GM23338 (cell line): ENCODE results near the gene PRR33. TPM values are rescaled to one million over a fixed set of nuclear protein-coding genes. Genes with fewer than 3 reads are reported as not detected.

Source experiments
- ATAC-seq: fragments of 200-7000 bp; cut with Tn5 transposase; 3 replicates; pipeline ENCODE4 v1.9.1; 2020
- DNase-seq: peaks from one replicate; pipeline ENCODE4 v3.0.0-alpha.2; 2015; ENCODE audit warnings: low spot score
- H2AFZ ChIP-seq: fragments of 200-600 bp; sonication (generic); 2 replicates; pipeline ENCODE4 v1.8.0; 2016; ENCODE audit warnings: antibody characterized with exemption, mild to moderate bottlenecking, moderate library complexity
- H3F3A ChIP-seq: fragments of 200-600 bp; sonication (generic); replicated peaks from 2 replicates; pipeline ENCODE4 v1.8.0; 2017; ENCODE audit warnings: antibody characterized with exemption, mixed run types, low read depth
- H3K27ac ChIP-seq: fragments of 200-600 bp; sonication (generic); 2 replicates; pipeline ENCODE4 v1.6.1; 2016; ENCODE audit warnings: low read depth
- H3K27me3 ChIP-seq: fragments of 200-600 bp; sonication (generic); 2 replicates; pipeline ENCODE4 v1.8.0; 2016; ENCODE audit warnings: mild to moderate bottlenecking, mixed run types, moderate library complexity; ENCODE audit not compliant: insufficient read depth
- H3K36me3 ChIP-seq: fragments of 200-600 bp; sonication (generic); 2 replicates; pipeline ENCODE4 v1.8.0; 2016; ENCODE audit warnings: mild to moderate bottlenecking; ENCODE audit not compliant: insufficient read depth
- H3K4me1 ChIP-seq: fragments of 200-600 bp; sonication (generic); 2 replicates; pipeline ENCODE4 v1.8.0; 2016; ENCODE audit warnings: mild to moderate bottlenecking, moderate library complexity; ENCODE audit not compliant: insufficient read depth
- H3K4me2 ChIP-seq: fragments of 200-600 bp; sonication (generic); 2 replicates; pipeline ENCODE4 v1.7.1; 2017; ENCODE audit warnings: mixed run types
- H3K4me3 ChIP-seq: fragments of 200-600 bp; sonication (generic); 2 replicates; pipeline ENCODE4 v1.6.1; 2016; ENCODE audit warnings: mixed run types
- H3K79me2 ChIP-seq: fragments of 200-600 bp; sonication (generic); replicated peaks from 2 replicates; pipeline ENCODE4 v1.8.0; 2017; ENCODE audit warnings: mild to moderate bottlenecking; ENCODE audit not compliant: insufficient read depth
- H3K9me2 ChIP-seq: fragments of 200-600 bp; sonication (generic); 2 replicates; pipeline ENCODE4 v1.8.0; 2017; ENCODE audit not compliant: insufficient read depth
- H4K20me1 ChIP-seq: fragments of 200-600 bp; sonication (generic); replicated peaks from 2 replicates; pipeline ENCODE4 v1.8.0; 2017; ENCODE audit warnings: mild to moderate bottlenecking; ENCODE audit not compliant: insufficient read depth
- H3K27ac Mint-ChIP-seq: 2 replicates; pipeline ENCODE4 v1.8.0; 2020; ENCODE audit warnings: inconsistent platforms, mild to moderate bottlenecking, moderate library complexity, mixed read lengths
- H3K27me3 Mint-ChIP-seq: 3 replicates; pipeline ENCODE4 v1.8.0; 2022; ENCODE audit warnings: low read depth, mild to moderate bottlenecking, moderate library complexity, mixed read lengths, inconsistent platforms; ENCODE audit not compliant: insufficient read depth, poor library complexity
- H3K36me3 Mint-ChIP-seq: 3 replicates; pipeline ENCODE4 v1.8.0; 2021; ENCODE audit warnings: low read depth, mild to moderate bottlenecking, inconsistent platforms, moderate library complexity, mixed read lengths
- H3K4me1 Mint-ChIP-seq: 3 replicates; pipeline ENCODE4 v1.8.0; 2020; ENCODE audit warnings: mild to moderate bottlenecking, inconsistent platforms, mixed read lengths
- H3K4me3 Mint-ChIP-seq: 3 replicates; pipeline ENCODE4 v1.8.0; 2021; ENCODE audit warnings: moderate library complexity, mild to moderate bottlenecking, inconsistent platforms, mixed read lengths
- H3K9me3 Mint-ChIP-seq: 3 replicates; pipeline ENCODE4 v1.8.0; 2020; ENCODE audit warnings: moderate library complexity, mild to moderate bottlenecking, inconsistent platforms, mixed read lengths
- CREB1 ChIP-seq: fragments of 250-450 bp; sonication (Bioruptor Pico); IDR thresholded peaks from 2 replicates; pipeline ENCODE4 v1.5.0; 2020; ENCODE audit warnings: low read depth, mild to moderate bottlenecking, moderate library complexity
- CTCF ChIP-seq, 2 experiments: fragments of 200-600 bp in 1 of 2; sonication (generic) in 1 of 2; conservative IDR thresholded peaks; 2 replicates each; pipeline versions ENCODE4 v1.5.1 to v1.6.1; 2016 to 2017; ENCODE audit warnings: antibody characterized with exemption in 2 of 2, low read depth in 2 of 2, mild to moderate bottlenecking in 2 of 2, moderate library complexity in 1 of 2
- ETS1 ChIP-seq: IDR thresholded peaks from 2 replicates; pipeline ENCODE4 v1.6.1; 2016; ENCODE audit warnings: antibody characterized with exemption
- EZH2phosphoT487 ChIP-seq: fragments of 200-600 bp; sonication (generic); IDR thresholded peaks from one replicate; pipeline ENCODE4 v1.8.1; 2018; ENCODE audit warnings: antibody characterized with exemption; ENCODE audit not compliant: unreplicated experiment
- JUNB ChIP-seq: IDR thresholded peaks from one replicate; pipeline ENCODE4 v1.6.1; 2016; ENCODE audit warnings: antibody characterized with exemption; ENCODE audit not compliant: unreplicated experiment
- NANOG ChIP-seq: IDR thresholded peaks from 2 replicates; pipeline ENCODE4 v1.6.1; 2016; ENCODE audit warnings: antibody characterized with exemption, borderline replicate concordance
- POLR2AphosphoS5 ChIP-seq: IDR thresholded peaks from 2 replicates; pipeline ENCODE4 v1.6.1; 2016; ENCODE audit warnings: antibody characterized with exemption, low read depth
- REST ChIP-seq: IDR thresholded peaks from one replicate; pipeline ENCODE4 v1.6.1; 2018; ENCODE audit warnings: antibody characterized with exemption; ENCODE audit not compliant: unreplicated experiment
- STAT1 ChIP-seq: IDR thresholded peaks from one replicate; pipeline ENCODE4 v1.6.1; 2016; ENCODE audit warnings: antibody characterized with exemption; ENCODE audit not compliant: unreplicated experiment
- ZNF114 ChIP-seq: fragments of 250-450 bp; sonication (Bioruptor Pico); IDR thresholded peaks from 2 replicates; pipeline ENCODE4 v1.5.0; 2020; ENCODE audit warnings: mild to moderate bottlenecking, moderate library complexity
- ZNF331 ChIP-seq: fragments of 250-450 bp; sonication (Bioruptor Pico); IDR thresholded peaks from 2 replicates; pipeline ENCODE4 v1.5.0; 2020; ENCODE audit warnings: low read depth, mild to moderate bottlenecking, moderate library complexity
- polyA plus RNA-seq: library from polyadenylated mRNA; unstranded; fragments of >200 nt; fragmentation: Nextera tagmentation; extraction: Ambion mirVana; gene quantifications from 2 replicates; pipeline ENCODE4 v1.2.1, GENCODE V29; 2016
- total RNA-seq: library from RNA; depleted of rRNA; stranded (reverse); fragments of >200 nt; shearing (Covaris generic); gene quantifications from 2 replicates; pipeline ENCODE4 v1.2.3, GENCODE V29; 2014

Gene PRR33
- total and polyA plus RNA-seq, 2 experiments from 2014 or later = not detected

GRCh38 chr11:1857064-1857463, 34.6 kb downstream of the PRR33 start:
- Mint-ChIP-seq H3K4me1 (no peaks in the 10 kb centered on the region), H3K27me3 (no peaks in the 10 kb centered on the region), H3K27ac (no peak overlapping the region), H3K4me3 (no peak overlapping the region), H3K9me3 (no peaks in the 10 kb centered on the region), H3K36me3 (no peaks in the 10 kb centered on the region)
- Histone ChIP-seq H3K27me3 (no peaks in the 10 kb centered on the region), H3K36me3 (no peaks in the 10 kb centered on the region), H3K4me3 (no peak overlapping the region), H3K79me2 (no peaks in the 10 kb centered on the region), H4K20me1 (no peaks in the 10 kb centered on the region), H3K9me2 (no peaks in the 10 kb centered on the region), H3F3A (no peaks in the 10 kb centered on the region), H2AFZ (no peak overlapping the region), H3K27ac (no peak overlapping the region), H3K4me2 (no peak overlapping the region), H3K4me1 (no peaks in the 10 kb centered on the region)
- no peak for ATAC-seq
- TF ChIP-seq REST (no peak), EZH2phosphoT487 (no peak), STAT1 (no peak), NANOG (no peak), ZNF114 (CRISPR knock-in tag) (no peak), CREB1 (CRISPR knock-in tag) (no peak)
- no peak for DNase-seq

GRCh38 chr11:1856306-1857005, 35.2 kb downstream of the PRR33 start:
- no peak for ATAC-seq
- H3F3A ChIP-seq = no peaks in the 10 kb centered on the region
- H3K27me3 ChIP-seq = no peaks in the 10 kb centered on the region
- no peaks in the 10 kb centered on the region for H3K9me3 Mint-ChIP-seq
- no peak overlapping the region for H3K4me2 ChIP-seq
- DNase-seq = no peak
- H3K9me2 ChIP-seq = no peaks in the 10 kb centered on the region
- H3K27ac ChIP-seq = no peak overlapping the region
- no peak overlapping the region for H3K4me3 ChIP-seq
- H3K4me1 Mint-ChIP-seq = no peaks in the 10 kb centered on the region
- H4K20me1 ChIP-seq = no peaks in the 10 kb centered on the region
- no peaks in the 10 kb centered on the region for H3K79me2 ChIP-seq
- H3K27ac Mint-ChIP-seq = no peak overlapping the region
- TF ChIP-seq REST (no peak), CTCF (conservative IDR thresholded peaks at IDR 0.05; ENCODE audit: low read depth in 2 of 2) (no peak), JUNB (no peak), NANOG (no peak), ETS1 (no peak), ZNF331 (CRISPR knock-in tag) (no peak), STAT1 (no peak), POLR2AphosphoS5 (no peak)
- no peaks in the 10 kb centered on the region for H3K36me3 Mint-ChIP-seq
- H3K4me3 Mint-ChIP-seq = no peak overlapping the region
- no peaks in the 10 kb centered on the region for H3K36me3 ChIP-seq
- H3K27me3 Mint-ChIP-seq = no peaks in the 10 kb centered on the region
- no peaks in the 10 kb centered on the region for H3K4me1 ChIP-seq
- no peak overlapping the region for H2AFZ ChIP-seq
